IMR-90 (cell line): ENCODE results near the gene DCUN1D2. TPM values are rescaled to one million over a fixed set of nuclear protein-coding genes. Genes with fewer than 3 reads are reported as not detected.

Experiments used
- ATAC-seq: fragments of 200-7000 bp; cut with Tn5 transposase; 2 replicates; pipeline ENCODE4 v1.9.1; 2020; ENCODE audit warnings: low read depth, mild to moderate bottlenecking, moderate library complexity
- Bru-seq: library from RNA; stranded (reverse); fragments of 400-500 nt; gene quantifications from one replicate; lab custom pipeline; 2021; lab: Mats Ljungman, UMichigan
- BruChase-seq, 2 experiments: library from RNA; stranded (reverse); fragments of 400-500 nt; gene quantifications; one replicate each; lab custom pipeline; 2021; lab: Mats Ljungman, UMichigan
- BruUV-seq: library from RNA; stranded (reverse); fragments of 400-500 nt; replicated peaks from 2 replicates; lab custom pipeline; 2021; lab: Mats Ljungman, UMichigan
- CTCF ChIA-PET: fragments of 300-600 bp; formaldehyde crosslinking; extraction: SDS; loops from one replicate; lab custom pipeline; 2021; ENCODE audit warnings: antibody characterized with exemption; lab: Yijun Ruan, JAX
- POLR2A ChIA-PET: fragments of 300-600 bp; sonication (Branson Sonifier 250); formaldehyde crosslinking; loops from one replicate; lab custom pipeline; 2022; ENCODE audit warnings: antibody characterized with exemption; ENCODE audit not compliant: unreplicated experiment; lab: Charles Lee
- DNase-seq: peaks from one replicate; pipeline ENCODE4 v3.0.0; 2013
- H2AFZ ChIP-seq: replicated peaks from 2 replicates; pipeline ENCODE3; 2013; ENCODE audit warnings: low read length, mild to moderate bottlenecking; ENCODE audit not compliant: poor library complexity
- H2AK5ac ChIP-seq: 2 replicates; pipeline ENCODE4 v1.6.1; 2013; ENCODE audit warnings: low read depth, low read length, inconsistent platforms
- H2AK9ac ChIP-seq: replicated peaks from 2 replicates; pipeline ENCODE3; 2013; ENCODE audit warnings: mild to moderate bottlenecking, low read depth, low read length, moderate library complexity; ENCODE audit not compliant: poor library complexity
- H2BK120ac ChIP-seq: 2 replicates; pipeline ENCODE4 v1.6.1; 2013; ENCODE audit warnings: low read depth, low read length, inconsistent platforms
- H2BK15ac ChIP-seq: 3 replicates; pipeline ENCODE4 v1.6.1; 2013; ENCODE audit warnings: low read depth, low read length, inconsistent platforms
- H2BK20ac ChIP-seq: 2 replicates; pipeline ENCODE4 v1.6.1; 2013; ENCODE audit warnings: low read depth, mild to moderate bottlenecking, inconsistent platforms, low read length, moderate library complexity
- H2BK5ac ChIP-seq: 2 replicates; pipeline ENCODE4 v1.6.1; 2013; ENCODE audit warnings: mild to moderate bottlenecking, low read depth, low read length, inconsistent platforms; ENCODE audit not compliant: poor library complexity, severe bottlenecking
- H3K14ac ChIP-seq: replicated peaks from 2 replicates; pipeline ENCODE4 v1.6.1; 2013; ENCODE audit warnings: low read depth, low read length, inconsistent platforms
- H3K18ac ChIP-seq: 2 replicates; pipeline ENCODE4 v1.6.1; 2013; ENCODE audit warnings: low read depth, low read length, control low read depth
- H3K23ac ChIP-seq: 2 replicates; pipeline ENCODE4 v1.6.1; 2013; ENCODE audit warnings: low read depth, low read length, inconsistent platforms
- H3K27ac ChIP-seq: 2 replicates; pipeline ENCODE4 v1.5.1; 2013; ENCODE audit warnings: mild to moderate bottlenecking, control low read depth, low read length; ENCODE audit not compliant: insufficient read depth
- H3K27me3 ChIP-seq: 2 replicates; pipeline ENCODE4 v1.6.1; 2013; ENCODE audit warnings: low read length; ENCODE audit not compliant: control insufficient read depth, insufficient read depth
- H3K36me3 ChIP-seq: 2 replicates; pipeline ENCODE4 v1.6.1; 2013; ENCODE audit warnings: low read length, mixed read lengths; ENCODE audit not compliant: control insufficient read depth, insufficient read depth
- H3K4ac ChIP-seq: 2 replicates; pipeline ENCODE4 v1.6.1; 2013; ENCODE audit warnings: low read depth, low read length, inconsistent platforms
- H3K4me1 ChIP-seq: 2 replicates; pipeline ENCODE4 v1.6.1; 2013; ENCODE audit warnings: low read length, mixed read lengths; ENCODE audit not compliant: control insufficient read depth, insufficient read depth
- H3K4me2 ChIP-seq: 2 replicates; pipeline ENCODE4 v1.6.1; 2013; ENCODE audit warnings: low read depth, mild to moderate bottlenecking, control low read depth, low read length, moderate library complexity
- H3K4me3 ChIP-seq: 2 replicates; pipeline ENCODE4 v1.5.1; 2013; ENCODE audit warnings: low read depth, mild to moderate bottlenecking, control low read depth, low read length, moderate library complexity; ENCODE audit not compliant: insufficient read depth
- H3K56ac ChIP-seq: 2 replicates; pipeline ENCODE4 v1.6.1; 2013; ENCODE audit warnings: low read length, inconsistent platforms; ENCODE audit not compliant: insufficient read depth; ENCODE audit errors: extremely low read depth
- H3K79me1 ChIP-seq, 2 experiments: 2 replicates each; pipeline ENCODE4 v1.6.1; 2013; ENCODE audit warnings: low read length in 2 of 2, inconsistent platforms in 1 of 2, low read depth in 1 of 2
- H3K9ac ChIP-seq: 2 replicates; pipeline ENCODE4 v1.6.1; 2013; ENCODE audit warnings: low read depth, low read length, control low read depth
- H3K9me1 ChIP-seq: 2 replicates; pipeline ENCODE4 v1.6.1; 2013; ENCODE audit warnings: low read length, inconsistent platforms; ENCODE audit not compliant: insufficient read depth
- H3K9me3 ChIP-seq: 2 replicates; pipeline ENCODE4 v1.6.1; 2013; ENCODE audit warnings: low read length; ENCODE audit not compliant: control insufficient read depth, insufficient read depth
- H4K20me1 ChIP-seq: 2 replicates; pipeline ENCODE4 v1.6.1; 2013; ENCODE audit warnings: low read length, inconsistent platforms; ENCODE audit not compliant: insufficient read depth
- H4K5ac ChIP-seq: 2 replicates; pipeline ENCODE4 v1.6.1; 2013; ENCODE audit warnings: mild to moderate bottlenecking, low read depth, low read length, control low read depth
- H4K8ac ChIP-seq, 2 experiments: 2 replicates each; pipeline ENCODE4 v1.6.1; 2013; ENCODE audit warnings: low read depth in 2 of 2, low read length in 2 of 2, control low read depth in 1 of 2, inconsistent platforms in 1 of 2
- H4K91ac ChIP-seq: 2 replicates; pipeline ENCODE4 v1.6.1; 2013; ENCODE audit warnings: low read depth, low read length, inconsistent platforms; ENCODE audit not compliant: insufficient read depth
- FOS ChIP-seq: fragments of 150-350 bp; IDR thresholded peaks from 2 replicates; pipeline ENCODE4 v1.6.1; 2016; ENCODE audit warnings: low read depth, low read length
- MAZ ChIP-seq: IDR thresholded peaks from 2 replicates; pipeline ENCODE4 v1.6.1; 2012; ENCODE audit warnings: low read depth, mild to moderate bottlenecking, low read length, improper control_type of control experiment, moderate library complexity, borderline replicate concordance
- MXI1 ChIP-seq: IDR thresholded peaks from 2 replicates; pipeline ENCODE4 v1.6.1; 2012; ENCODE audit warnings: low read depth, mild to moderate bottlenecking, low read length, moderate library complexity, borderline replicate concordance
- POLR2A ChIP-seq: IDR thresholded peaks from 2 replicates; pipeline ENCODE4 v1.6.1; 2012; ENCODE audit warnings: mild to moderate bottlenecking, low read depth, low read length
- RCOR1 ChIP-seq: IDR thresholded peaks from 2 replicates; pipeline ENCODE4 v1.6.1; 2012; ENCODE audit warnings: mild to moderate bottlenecking, low read length, improper control_type of control experiment; ENCODE audit not compliant: insufficient replicate concordance
- USF2 ChIP-seq: fragments of 150-350 bp; IDR thresholded peaks from 2 replicates; pipeline ENCODE4 v1.6.1; 2017; ENCODE audit warnings: mild to moderate bottlenecking, antibody characterized with exemption, low read length, low read depth
- WGBS, 2 experiments: methylation state at CpG; one replicate each; pipeline versions ENCODE4 v1.1.5 to v1.1.7; 2013; ENCODE audit warnings: missing lambda C conversion rate in 2 of 2; ENCODE audit not compliant: insufficient read length in 1 of 2; ENCODE audit errors: extremely low coverage in 2 of 2; 5-methylcytosine and 5-hydroxymethylcytosine counted together
- dilution Hi-C: fragments of 300-500 bp; cut with HindIII; formaldehyde crosslinking; loops from one replicate; pipeline ENCODE4 v1.14.3; 2018; ENCODE audit warnings: low sequenced_read_pairs; ENCODE audit not compliant: unreplicated experiment
- in situ Hi-C: fragments of 300-500 bp; cut with MboI; formaldehyde crosslinking; loops from 3 replicates; pipeline ENCODE4 v1.14.3; 2019; ENCODE audit warnings: low sequenced_read_pairs, inconsistent platforms, mixed read lengths
- intact Hi-C: fragments of 100-400 bp; cut with micrococcal nuclease; formaldehyde crosslinking; loops from 2 replicates; pipeline ENCODE4 v1.10.0; 2022
- long read RNA-seq: library from polyadenylated mRNA; unstranded; transcript quantifications from one replicate; pipeline ENCODE4 v2.0.0, GENCODE V29; 2021; ENCODE audit not compliant: unreplicated experiment
- polyA plus RNA-seq, 3 experiments: library from polyadenylated mRNA; depleted of rRNA; stranded (reverse); fragments of >200 nt; gene quantifications; 2 replicates each; pipeline ENCODE4 v1.2.3, GENCODE V29; 2012; ENCODE audit warnings: low replicate concordance in 1 of 3
- total RNA-seq: library from RNA; depleted of rRNA; stranded (reverse); fragments of >200 nt; gene quantifications from 2 replicates; pipeline ENCODE4 v1.2.3, GENCODE V29; 2012; rRNA removed
- TF ChIP-seq, protein P1 (sequence below): fragments of 150-350 bp; IDR thresholded peaks from 2 replicates; pipeline ENCODE4 v1.6.1; 2016; ENCODE audit warnings: low read depth, mild to moderate bottlenecking, low read length, moderate library complexity, borderline replicate concordance

The DCUN1D2 gene
- total RNA-seq, result 6.9 and 8.1 TPM in 2 replicates
- polyA plus RNA-seq (2012; rRNA removed), result 7.9 and 11.5 TPM in 2 replicates
- polyA plus RNA-seq (2012; cell fraction: cytosol; rRNA removed), result 4.2 and 6.5 TPM in 2 replicates
- polyA plus RNA-seq (2012; cell fraction: nucleus; rRNA removed; ENCODE audit: low replicate concordance), result 43.9 and 65.7 TPM in 2 replicates
- Bru-seq, nascent RNA, result percentile 79 among the genes with signal in this experiment
- BruChase-seq, experiment 1, labeled RNA remaining after a 6-hour chase, result percentile 86 among the genes with signal in this experiment
- percentile 92 among the genes with signal in this experiment for BruChase-seq, experiment 2, labeled RNA remaining after a 2-hour chase
- long read RNA-seq, partial matches to known transcripts, result 2 of 14 reads
- long read RNA-seq, other reads (novel, unspliced or antisense), result 5 of 14 reads

DNA sequence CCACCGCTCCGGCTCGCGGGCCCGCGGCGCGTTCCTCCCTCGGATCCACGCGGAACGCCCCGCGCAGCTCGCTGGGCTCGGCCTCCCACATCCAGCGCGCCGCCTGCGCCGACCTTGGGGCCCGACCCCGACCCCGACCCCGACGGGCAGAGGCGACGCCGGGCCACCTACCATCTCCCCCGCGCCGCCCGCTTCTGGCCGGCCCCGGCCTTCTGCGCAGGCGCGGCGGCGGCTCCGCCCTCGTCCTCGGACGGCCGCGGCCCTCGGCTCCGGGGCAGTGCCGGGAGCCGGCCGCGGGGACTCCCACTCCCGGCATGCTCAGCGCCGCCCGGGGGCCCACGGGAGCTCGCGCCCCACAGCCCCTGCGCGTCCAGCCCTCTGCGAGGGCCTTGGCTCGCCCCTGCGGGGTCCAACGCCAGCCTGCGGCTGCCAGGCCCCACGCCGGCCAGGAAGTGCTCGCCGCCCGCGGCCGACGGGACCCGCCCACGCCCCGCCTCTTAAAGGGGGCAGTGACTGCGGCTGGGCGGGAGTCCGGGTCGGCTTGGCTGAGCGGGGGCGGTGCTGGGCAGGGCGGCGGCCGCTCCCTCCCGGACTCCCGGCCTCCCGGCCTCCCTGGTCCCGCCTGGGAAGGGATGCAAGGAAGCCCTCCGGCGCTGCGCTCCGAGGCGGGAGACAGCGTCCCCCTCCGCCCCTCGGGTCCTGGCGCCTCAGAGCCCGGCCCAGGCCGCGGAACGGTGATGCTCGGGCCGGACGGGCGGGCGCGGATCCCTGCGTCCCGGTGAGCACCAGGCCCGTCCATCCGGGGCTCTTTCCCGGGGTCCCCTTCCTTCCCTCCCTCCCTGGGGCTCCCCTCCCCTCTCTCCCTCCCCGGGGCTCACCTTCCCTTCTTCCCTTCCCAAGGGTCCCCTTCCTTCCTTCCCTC is at the start of gene DCUN1D2:
DCUN1D2 (minus strand) TSS at position 216 of the 922 bp plus-strand sequence; CDS start at position 174, 42 bp downstream.
- peak; percentile 90 for ATAC-seq
- Histone ChIP-seq H3K27me3 (no peaks in the 10 kb centered on the region), H3K23ac (peak within 1 kb of the TSS; percentile 95), H2BK5ac (peak within 1 kb of the TSS; percentile 82), H2AFZ (peak within 1 kb of the TSS; percentile 97), H2AK9ac (peak within 1 kb of the TSS; percentile 98), H2BK15ac (no peak within 1 kb of the TSS), H3K27ac (peak within 1 kb of the TSS; percentile 95), H4K20me1 (peaks cover 69% of the 10 kb centered on the region), H4K91ac (peak within 1 kb of the TSS; percentile 77), H3K56ac (peak within 1 kb of the TSS; percentile 85; the same call in 1 of the 2 replicates), H3K9me3 (no peaks in the 10 kb centered on the region), H2BK20ac (no peak within 1 kb of the TSS), H3K9ac (peak within 1 kb of the TSS; percentile 94), H2BK120ac (peak within 1 kb of the TSS; percentile 63), H3K14ac (peak within 1 kb of the TSS; percentile 89), H3K4ac (peak within 1 kb of the TSS; percentile 77), H2AK5ac (peak within 1 kb of the TSS; percentile 84), H4K8ac (peak within 1 kb of the TSS; percentile 12 to 57; a peak in 3 of 4 replicates), H3K4me2 (peak within 1 kb of the TSS; percentile 88), H3K4me1 (peaks cover 16% of the 10 kb centered on the region), H3K79me1 (peaks cover 52 to 77% of the 10 kb centered on the region in 2 experiments), H4K5ac (peak within 1 kb of the TSS; percentile 43), H3K18ac (peak within 1 kb of the TSS; percentile 39), H3K9me1 (peaks cover 32% of the 10 kb centered on the region), H3K36me3 (peaks cover 12% of the 10 kb centered on the region), H3K4me3 (peak within 1 kb of the TSS; percentile 77)
- dilution Hi-C loops, result no loop called here
- peak; percentile 96 for DNase-seq
- intact Hi-C loops, result no loop called here
- no TSS peak for BruUV-seq
- peak; percentile 35; the same call in 1 of the 2 replicates for TF ChIP-seq POLR2A
- TF ChIP-seq USF2, result no peak
- TF ChIP-seq MXI1, result peak; percentile 30; the same call in 1 of the 2 replicates
- peak; percentile 82; the same call in 1 of the 2 replicates for TF ChIP-seq MAZ
- TF ChIP-seq, protein P1, sequence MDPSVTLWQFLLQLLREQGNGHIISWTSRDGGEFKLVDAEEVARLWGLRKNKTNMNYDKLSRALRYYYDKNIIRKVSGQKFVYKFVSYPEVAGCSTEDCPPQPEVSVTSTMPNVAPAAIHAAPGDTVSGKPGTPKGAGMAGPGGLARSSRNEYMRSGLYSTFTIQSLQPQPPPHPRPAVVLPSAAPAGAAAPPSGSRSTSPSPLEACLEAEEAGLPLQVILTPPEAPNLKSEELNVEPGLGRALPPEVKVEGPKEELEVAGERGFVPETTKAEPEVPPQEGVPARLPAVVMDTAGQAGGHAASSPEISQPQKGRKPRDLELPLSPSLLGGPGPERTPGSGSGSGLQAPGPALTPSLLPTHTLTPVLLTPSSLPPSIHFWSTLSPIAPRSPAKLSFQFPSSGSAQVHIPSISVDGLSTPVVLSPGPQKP, result no peak
- TF ChIP-seq RCOR1, result peak; percentile 77
- TF ChIP-seq FOS, result peak; percentile 2; the same call in 1 of the 2 replicates
- WGBS, 2 experiments, result 1% methylated on average over 71 of the region's 115 CpGs; no CpG with 5 or more reads in 1 of the 2 experiments
- ChIA-PET CTCF (no interaction called here), POLR2A (interaction anchor here (0.6 kb wide), 2 partner anchors 10 to 11 kb away, joined by 7 to 8 read pairs; no protein-coding TSS in a partner anchor)
- in situ Hi-C loops, result no loop called here
